Astrocyte of the spinal cord (primary cell): ENCODE data around the gene COL4A1.

Experiments
- DNase-seq: peaks from one replicate; pipeline ENCODE4 v3.0.0; 2011; ENCODE audit warnings: low read depth, low spot score
- H3K4me3 ChIP-seq: 2 replicates; pipeline ENCODE4 v1.5.1; 2011; ENCODE audit warnings: low read depth, mild to moderate bottlenecking, low read length, moderate library complexity
- CTCF ChIP-seq: IDR thresholded peaks from 2 replicates; pipeline ENCODE4 v1.5.1; 2012; ENCODE audit warnings: low read depth, mild to moderate bottlenecking, low read length, inconsistent platforms
- in situ Hi-C: cut with HindIII; loops from 2 replicates; pipeline ENCODE4 v1.10.0; 2017; ENCODE audit warnings: low sequenced_read_pairs

COL4A1 gene

DNA sequence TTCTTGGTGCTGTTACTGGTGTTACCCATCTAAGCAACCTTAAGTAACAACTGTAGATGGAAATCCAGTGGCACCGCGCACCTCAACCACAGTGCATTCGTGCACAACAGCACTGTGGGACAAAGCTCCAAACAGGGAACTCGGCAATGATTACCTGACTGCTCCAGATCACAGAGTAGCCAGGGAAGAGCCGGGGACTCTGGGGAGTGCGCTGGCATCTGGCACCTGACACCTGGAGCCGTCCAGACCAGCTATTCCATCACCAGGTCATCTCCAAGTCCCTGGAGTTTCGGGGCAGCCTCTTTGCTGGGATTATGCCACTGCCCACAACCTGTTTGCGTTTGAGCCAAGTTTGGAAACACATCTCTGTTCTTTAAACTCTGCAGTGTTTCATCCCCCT, 62.0 kb downstream of the COL4A1 start:
- in situ Hi-C loops, result no loop called here
- no peak overlapping the region for H3K4me3 ChIP-seq
- no peak for DNase-seq
- no peak for TF ChIP-seq CTCF

DNA sequence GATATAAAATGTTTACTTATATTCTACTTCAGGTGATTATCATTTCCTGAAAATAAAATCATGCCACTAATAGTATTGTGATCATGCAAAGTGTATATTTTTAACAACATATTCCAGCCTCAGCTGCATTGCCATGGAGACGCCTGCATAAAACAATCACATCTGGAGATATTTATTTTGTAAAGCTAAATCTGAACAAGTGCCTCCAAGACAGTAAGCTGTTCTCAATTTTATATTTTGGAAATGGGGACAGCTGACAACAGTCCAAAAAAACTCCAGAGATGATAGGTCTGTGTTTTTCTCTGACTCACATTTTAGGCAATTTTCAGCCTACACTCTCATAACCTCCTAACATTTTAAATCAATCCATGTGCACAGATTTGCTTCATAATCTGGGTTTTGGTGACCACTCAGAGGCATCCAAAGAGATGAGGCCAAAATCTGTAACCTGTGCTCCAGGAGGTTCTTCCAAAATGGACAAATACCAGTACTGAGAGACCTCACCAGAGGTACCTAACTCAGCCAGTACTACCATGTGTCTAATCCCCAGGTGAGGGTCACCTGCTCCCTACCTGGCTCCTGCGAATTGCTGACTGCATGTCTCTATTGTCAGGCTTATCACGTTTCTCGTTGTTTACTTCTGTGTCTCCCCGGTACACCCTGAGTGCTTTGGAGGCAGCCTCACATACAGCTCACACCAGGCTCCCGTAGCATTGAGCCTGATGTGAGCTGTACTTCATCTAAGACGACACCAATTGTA, 62.7 kb downstream of the COL4A1 start:
- in situ Hi-C loops, result no loop called here
- TF ChIP-seq CTCF, result no peak
- H3K4me3 ChIP-seq, result no peak overlapping the region
- DNase-seq, result no peak

DNA sequence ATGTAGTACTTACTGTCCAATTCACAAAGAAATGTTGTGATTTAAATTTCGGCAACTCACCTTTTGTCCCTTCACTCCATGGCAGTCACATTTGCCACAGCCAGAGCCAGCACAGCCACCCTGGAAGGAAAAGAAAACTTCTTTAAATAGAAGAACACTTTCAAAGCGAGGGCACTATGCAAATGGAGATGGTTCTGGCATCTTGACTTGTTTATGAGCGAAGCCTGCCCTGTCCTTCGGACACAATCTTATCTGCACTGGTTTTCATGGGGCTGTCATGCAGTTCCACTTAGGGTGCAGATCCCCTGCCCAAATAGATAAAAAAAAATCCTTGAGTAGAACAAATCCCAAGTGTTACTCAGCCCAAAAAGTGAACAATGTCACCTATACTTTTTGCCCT, 64.3 kb downstream of the COL4A1 start:
- H3K4me3 ChIP-seq, result no peak overlapping the region
- in situ Hi-C loops, result no loop called here
- no peak for TF ChIP-seq CTCF
- no peak for DNase-seq

GRCh38 chr13:110240943-110241342, 66.0 kb downstream of the COL4A1 start:
- TF ChIP-seq CTCF, result no peak
- DNase-seq, result no peak
- H3K4me3 ChIP-seq, result no peak overlapping the region
- in situ Hi-C loops, result no loop called here

- TF ChIP-seq CTCF, result no peak
- DNase-seq, result no peak
- H3K4me3 ChIP-seq, result no peak overlapping the region
- in situ Hi-C loops, result no loop called here
Observed at GRCh38 chr13:110240352-110240751, 66.6 kb downstream of the COL4A1 start.

DNA sequence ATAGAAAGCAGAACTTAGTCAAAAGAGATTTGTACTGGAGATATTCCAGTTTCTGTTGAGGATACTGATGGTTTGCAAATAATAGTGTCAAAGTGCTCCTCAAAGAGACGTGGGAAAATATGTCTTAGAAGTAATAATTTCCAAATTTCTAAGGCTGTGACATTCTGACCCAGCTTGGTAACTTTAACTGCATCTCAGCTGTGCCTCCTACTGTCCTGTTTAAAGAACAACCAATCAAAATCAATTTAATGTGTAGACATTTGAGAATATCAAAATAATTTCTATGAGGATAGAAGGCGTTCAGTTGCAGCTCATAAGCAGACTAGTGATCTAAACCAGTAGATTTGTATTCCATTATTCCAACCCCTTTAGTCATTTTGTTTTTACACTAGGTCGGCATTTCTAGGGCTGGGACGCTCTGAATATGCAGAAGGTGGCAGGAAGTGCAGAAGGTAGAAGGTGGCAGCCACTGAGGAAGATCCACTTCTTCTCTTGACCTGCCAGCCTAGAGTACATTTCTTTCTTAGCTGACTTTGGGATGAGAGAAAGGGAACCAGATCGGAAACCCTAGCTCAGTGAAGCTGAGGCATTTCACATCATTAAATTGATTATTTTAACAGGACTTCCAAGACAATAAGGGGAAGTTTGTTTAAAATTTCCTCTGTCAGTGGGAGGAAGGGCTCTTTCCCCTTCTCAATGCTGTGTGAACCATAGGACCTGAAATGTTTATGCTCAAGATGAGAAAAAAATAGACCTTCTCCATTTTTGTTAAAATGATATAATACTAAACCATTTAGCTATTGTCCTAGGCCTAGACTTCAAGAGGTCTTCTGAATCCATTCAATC, 67.5 kb downstream of the COL4A1 start:
- in situ Hi-C loops, result no loop called here
- TF ChIP-seq CTCF, result peak; percentile 9

More for the DNA sequence above, 67.5 kb downstream of the COL4A1 start:
- DNase-seq, result no peak
- no peak overlapping the region for H3K4me3 ChIP-seq
